H9 (cell line): Measurements from ENCODE around the gene SCGB1D2. TPM values are rescaled to one million over a fixed set of nuclear protein-coding genes. Genes with fewer than 3 reads are reported as not detected.

Source experiments
- DNase-seq: peaks from one replicate; pipeline ENCODE4 v3.0.0-alpha.2; 2017
- H2AFZ ChIP-seq: one replicate; pipeline ENCODE4 v1.6.1; 2013; ENCODE audit warnings: mild to moderate bottlenecking, low read length, control low read depth, moderate library complexity
- H2AK5ac ChIP-seq: 2 replicates; pipeline ENCODE4 v1.6.1; 2013; ENCODE audit warnings: low read length, control low read depth, mixed read lengths; ENCODE audit not compliant: insufficient read length
- H2BK120ac ChIP-seq: one replicate; pipeline ENCODE4 v1.6.1; 2013; ENCODE audit warnings: low read depth, mild to moderate bottlenecking, low read length, control low read depth, inconsistent platforms; ENCODE audit not compliant: poor library complexity, severe bottlenecking
- H2BK12ac ChIP-seq: 2 replicates; pipeline ENCODE4 v1.6.1; 2013; ENCODE audit warnings: low read length, control low read depth, mixed read lengths, low read depth; ENCODE audit not compliant: insufficient read length
- H2BK15ac ChIP-seq: 2 replicates; pipeline ENCODE4 v1.6.1; 2013; ENCODE audit warnings: low read depth, low read length, control low read depth
- H2BK20ac ChIP-seq: one replicate; pipeline ENCODE4 v1.6.1; 2013; ENCODE audit warnings: low read depth, mild to moderate bottlenecking, low read length, control low read depth, inconsistent platforms; ENCODE audit not compliant: poor library complexity, severe bottlenecking
- H2BK5ac ChIP-seq: 2 replicates; pipeline ENCODE4 v1.6.1; 2013; ENCODE audit warnings: low read length, control low read depth, mixed read lengths; ENCODE audit not compliant: insufficient read length
- H3K14ac ChIP-seq: 2 replicates; pipeline ENCODE4 v1.6.1; 2013; ENCODE audit warnings: low read length, control low read depth; ENCODE audit not compliant: insufficient read depth
- H3K18ac ChIP-seq: 2 replicates; pipeline ENCODE4 v1.6.1; 2013; ENCODE audit warnings: low read depth, mild to moderate bottlenecking, mixed read lengths, low read length, control low read depth; ENCODE audit not compliant: insufficient read length
- H3K23ac ChIP-seq: 2 replicates; pipeline ENCODE4 v1.6.1; 2013; ENCODE audit warnings: low read length, control low read depth, mixed read lengths, low read depth; ENCODE audit not compliant: insufficient read length
- H3K23me2 ChIP-seq: 2 replicates; pipeline ENCODE4 v1.6.1; 2013; ENCODE audit warnings: low read depth, mild to moderate bottlenecking, mixed read lengths, low read length, control low read depth; ENCODE audit not compliant: insufficient read length, poor library complexity, severe bottlenecking
- H3K27ac ChIP-seq: 2 replicates; pipeline ENCODE4 v1.5.1; 2013; ENCODE audit warnings: low read length, control low read depth, mixed read lengths, low read depth; ENCODE audit not compliant: insufficient read length
- H3K27me3 ChIP-seq: 2 replicates; pipeline ENCODE4 v1.6.1; 2013; ENCODE audit warnings: low read length, control low read depth, inconsistent platforms; ENCODE audit not compliant: insufficient read depth
- H3K4ac ChIP-seq: 2 replicates; pipeline ENCODE4 v1.6.1; 2013; ENCODE audit warnings: low read depth, mild to moderate bottlenecking, control low read depth, inconsistent platforms, low read length, moderate library complexity
- H3K4me1 ChIP-seq: 2 replicates; pipeline ENCODE4 v1.6.1; 2013; ENCODE audit warnings: low read length, control low read depth, inconsistent platforms; ENCODE audit not compliant: insufficient read depth
- H3K4me2 ChIP-seq: 2 replicates; pipeline ENCODE4 v1.6.1; 2013; ENCODE audit warnings: low read length, control low read depth, mixed read lengths; ENCODE audit not compliant: insufficient read length, insufficient read depth
- H3K56ac ChIP-seq: 2 replicates; pipeline ENCODE4 v1.6.1; 2013; ENCODE audit warnings: low read depth, mild to moderate bottlenecking, mixed read lengths, low read length, control low read depth; ENCODE audit not compliant: insufficient read length
- H3K79me1 ChIP-seq: 2 replicates; pipeline ENCODE4 v1.6.1; 2013; ENCODE audit warnings: low read depth, mild to moderate bottlenecking, moderate library complexity, low read length, control low read depth, inconsistent platforms; ENCODE audit not compliant: insufficient read depth, poor library complexity, severe bottlenecking
- H3K79me2 ChIP-seq: 2 replicates; pipeline ENCODE4 v1.6.1; 2013; ENCODE audit warnings: low read length, control low read depth, inconsistent platforms; ENCODE audit not compliant: insufficient read depth
- H3K9ac ChIP-seq: 2 replicates; pipeline ENCODE4 v1.6.1; 2013; ENCODE audit warnings: low read length, control low read depth, mixed read lengths; ENCODE audit not compliant: insufficient read length; ENCODE audit errors: extremely low read depth
- H3K9me3 ChIP-seq: one replicate; pipeline ENCODE4 v1.6.1; 2013; ENCODE audit warnings: low read depth, low read length, inconsistent platforms; ENCODE audit not compliant: control insufficient read depth
- H3T11ph ChIP-seq: one replicate; pipeline ENCODE4 v1.6.1; 2013; ENCODE audit warnings: mild to moderate bottlenecking, low read length, control low read depth, inconsistent platforms
- H4K20me1 ChIP-seq: one replicate; pipeline ENCODE4 v1.6.1; 2013; ENCODE audit not compliant: control insufficient read depth, insufficient read length, insufficient read depth
- H4K5ac ChIP-seq: 2 replicates; pipeline ENCODE4 v1.6.1; 2013; ENCODE audit warnings: low read depth, mild to moderate bottlenecking, mixed read lengths, low read length, control low read depth; ENCODE audit not compliant: insufficient read length
- H4K8ac ChIP-seq: replicated peaks from 2 replicates; pipeline ENCODE4 v1.6.1; 2013; ENCODE audit warnings: low read length, control low read depth, mixed read lengths, low read depth; ENCODE audit not compliant: insufficient read length
- H4K91ac ChIP-seq: 2 replicates; pipeline ENCODE4 v1.6.1; 2013; ENCODE audit warnings: low read depth, mild to moderate bottlenecking, moderate library complexity, mixed read lengths, low read length, control low read depth; ENCODE audit not compliant: insufficient read length
- H3K27ac Mint-ChIP-seq, 3 experiments: 2 replicates in 2 of 3; 3 replicates in 1 of 3; pipeline ENCODE4 v1.8.0; 2020 to 2021; ENCODE audit warnings: mixed read lengths in 3 of 3, mild to moderate bottlenecking in 1 of 3, moderate library complexity in 1 of 3
- H3K27me3 Mint-ChIP-seq: 2 replicates; pipeline ENCODE4 v1.8.0; 2021; ENCODE audit warnings: low read depth, mild to moderate bottlenecking, moderate library complexity, mixed read lengths
- H3K36me3 Mint-ChIP-seq, 3 experiments: 2 replicates in 2 of 3; 3 replicates in 1 of 3; pipeline ENCODE4 v1.8.0; 2020 to 2021; ENCODE audit warnings: low read depth in 3 of 3, mixed read lengths in 3 of 3; ENCODE audit not compliant: insufficient read depth in 1 of 3
- H3K4me1 Mint-ChIP-seq, 2 experiments: 2 replicates each; pipeline ENCODE4 v1.8.0; 2020; ENCODE audit warnings: mixed read lengths in 2 of 2
- H3K4me3 Mint-ChIP-seq, 2 experiments: 2 replicates in 1 of 2; 3 replicates in 1 of 2; pipeline ENCODE4 v1.8.0; 2020 to 2021; ENCODE audit warnings: mild to moderate bottlenecking in 2 of 2, mixed read lengths in 2 of 2, moderate library complexity in 1 of 2
- H3K9me3 Mint-ChIP-seq, 2 experiments: 2 replicates in 1 of 2; 3 replicates in 1 of 2; pipeline ENCODE4 v1.8.0; 2020; ENCODE audit warnings: mild to moderate bottlenecking in 2 of 2, mixed read lengths in 2 of 2, moderate library complexity in 1 of 2
- total RNA-seq: library from RNA; stranded (reverse); gene quantifications from 2 replicates; pipeline ENCODE4 v1.2.1, GENCODE V29; 2021
- TF ChIP-seq, protein P1 (sequence below): fragments of 200-600 bp; sonication (generic); conservative IDR thresholded peaks from 3 replicates; pipeline ENCODE4 v1.8.0; 2021; ENCODE audit warnings: antibody characterized with exemption, mild to moderate bottlenecking

SCGB1D2 gene
- total RNA-seq, 1 experiment from 2014 or later: not detected

DNA sequence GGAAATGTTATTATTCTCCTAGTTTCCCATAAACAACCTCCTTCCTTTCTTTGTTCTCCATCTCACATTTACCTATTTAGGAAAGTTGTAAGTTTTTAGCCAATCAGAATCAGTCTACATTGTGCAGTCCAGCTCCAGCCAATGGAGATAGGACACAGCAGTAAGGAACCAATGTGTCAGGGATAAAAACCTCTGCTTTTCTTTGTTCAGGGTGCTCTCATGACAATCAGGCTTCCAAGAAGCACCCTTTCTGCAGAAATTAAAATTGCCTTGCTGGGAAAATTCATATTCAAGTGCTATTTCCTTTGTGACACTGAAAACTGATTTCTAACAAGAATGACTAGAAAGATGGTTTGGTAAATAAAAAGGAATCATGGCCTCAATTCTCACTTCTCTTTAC is 18.9 kb upstream of the SCGB1D2 start:
- Histone ChIP-seq H3K27me3 (no peaks in the 10 kb centered on the region), H4K91ac (no peak overlapping the region), H2BK12ac (no peak overlapping the region), H4K8ac (no peak overlapping the region), H2BK15ac (no peak overlapping the region), H2AK5ac (no peak overlapping the region), H3K4me2 (no peak overlapping the region), H2BK120ac (no peak overlapping the region), H3K23ac (no peak overlapping the region), H3K27ac (no peak overlapping the region), H3T11ph (no peak overlapping the region), H3K79me1 (no peaks in the 10 kb centered on the region), H2BK20ac (no peak overlapping the region), H4K20me1 (no peaks in the 10 kb centered on the region), H3K56ac (no peak overlapping the region), H2AFZ (no peak overlapping the region), H3K4me1 (no peaks in the 10 kb centered on the region), H4K5ac (no peak overlapping the region), H3K14ac (no peak overlapping the region), H3K4ac (no peak overlapping the region), H2BK5ac (no peak overlapping the region), H3K18ac (no peak overlapping the region), H3K9me3 (peaks cover 13% of the 10 kb centered on the region), H3K9ac (no peak overlapping the region), H3K79me2 (no peaks in the 10 kb centered on the region), H3K23me2 (no peaks in the 10 kb centered on the region)
- H3K27ac Mint-ChIP-seq: no peak overlapping the region
- TF ChIP-seq, protein P1, sequence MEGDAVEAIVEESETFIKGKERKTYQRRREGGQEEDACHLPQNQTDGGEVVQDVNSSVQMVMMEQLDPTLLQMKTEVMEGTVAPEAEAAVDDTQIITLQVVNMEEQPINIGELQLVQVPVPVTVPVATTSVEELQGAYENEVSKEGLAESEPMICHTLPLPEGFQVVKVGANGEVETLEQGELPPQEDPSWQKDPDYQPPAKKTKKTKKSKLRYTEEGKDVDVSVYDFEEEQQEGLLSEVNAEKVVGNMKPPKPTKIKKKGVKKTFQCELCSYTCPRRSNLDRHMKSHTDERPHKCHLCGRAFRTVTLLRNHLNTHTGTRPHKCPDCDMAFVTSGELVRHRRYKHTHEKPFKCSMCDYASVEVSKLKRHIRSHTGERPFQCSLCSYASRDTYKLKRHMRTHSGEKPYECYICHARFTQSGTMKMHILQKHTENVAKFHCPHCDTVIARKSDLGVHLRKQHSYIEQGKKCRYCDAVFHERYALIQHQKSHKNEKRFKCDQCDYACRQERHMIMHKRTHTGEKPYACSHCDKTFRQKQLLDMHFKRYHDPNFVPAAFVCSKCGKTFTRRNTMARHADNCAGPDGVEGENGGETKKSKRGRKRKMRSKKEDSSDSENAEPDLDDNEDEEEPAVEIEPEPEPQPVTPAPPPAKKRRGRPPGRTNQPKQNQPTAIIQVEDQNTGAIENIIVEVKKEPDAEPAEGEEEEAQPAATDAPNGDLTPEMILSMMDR: no peak
- H3K4me1 Mint-ChIP-seq: no peaks in the 10 kb centered on the region
- no peak overlapping the region for H3K4me3 Mint-ChIP-seq
- peaks cover 4 to 21% (median 14%) of the 10 kb centered on the region in 3 experiments; a peak in 5 of 7 replicates for H3K36me3 Mint-ChIP-seq
- no peaks in the 10 kb centered on the region for H3K27me3 Mint-ChIP-seq
- DNase-seq: no peak
- peaks cover 21 to 29% of the 10 kb centered on the region in 2 experiments for H3K9me3 Mint-ChIP-seq
